PFSK-1 (cell line): ENCODE results near the gene TTLL10.

Experiments
- FOXP2 ChIP-seq: optimal IDR thresholded peaks from 2 replicates; pipeline ENCODE3; 2011; ENCODE audit warnings: borderline replicate concordance, control low read depth, inconsistent platforms; ENCODE audit not compliant: insufficient read depth; ENCODE audit errors: extremely low read length, extremely low read depth
- POLR2AphosphoS5 ChIP-seq: IDR thresholded peaks from 2 replicates; pipeline ENCODE4 v1.6.1; 2012; ENCODE audit warnings: low read depth, mild to moderate bottlenecking, control low read depth, low read length, moderate library complexity
- REST ChIP-seq, 2 experiments: IDR thresholded peaks; 2 replicates each; pipeline versions ENCODE4 v1.6.1 to v1.8.0; 2011 to 2012; ENCODE audit warnings: low read depth in 2 of 2, low read length in 2 of 2, control low read depth in 1 of 2, inconsistent platforms in 1 of 2, mild to moderate bottlenecking in 1 of 2, moderate library complexity in 1 of 2; ENCODE audit not compliant: insufficient read depth in 1 of 2
- SIN3A ChIP-seq: IDR thresholded peaks from 2 replicates; pipeline ENCODE4 v1.6.1; 2012; ENCODE audit warnings: mild to moderate bottlenecking, low read length, moderate library complexity, borderline replicate concordance; ENCODE audit not compliant: insufficient read depth
- TAF1 ChIP-seq: IDR thresholded peaks from 2 replicates; pipeline ENCODE4 v1.6.1; 2012; ENCODE audit warnings: low read length, control low read depth, borderline replicate concordance; ENCODE audit not compliant: insufficient read depth

The TTLL10 gene

GRCh38 chr1:1217621-1218523 lies 44.2 kb downstream of the TTLL10 start:
- TF ChIP-seq POLR2AphosphoS5 = no peak
- no peak for TF ChIP-seq TAF1
- no peak for TF ChIP-seq FOXP2
- no peak for TF ChIP-seq SIN3A
- TF ChIP-seq REST (IDR thresholded peaks at IDR 0.05; ENCODE audit: insufficient read depth in 1 of 2, low read depth in 2 of 2, low read length in 2 of 2) = no peak

- no peak for TF ChIP-seq REST (IDR thresholded peaks at IDR 0.05; ENCODE audit: insufficient read depth in 1 of 2, low read depth in 2 of 2, low read length in 2 of 2)
- TF ChIP-seq SIN3A = no peak
- no peak for TF ChIP-seq TAF1
- TF ChIP-seq POLR2AphosphoS5 = no peak
- TF ChIP-seq FOXP2 = no peak
These were observed 45.0 kb downstream of the TTLL10 start for GRCh38 chr1:1218524-1219200.

DNA sequence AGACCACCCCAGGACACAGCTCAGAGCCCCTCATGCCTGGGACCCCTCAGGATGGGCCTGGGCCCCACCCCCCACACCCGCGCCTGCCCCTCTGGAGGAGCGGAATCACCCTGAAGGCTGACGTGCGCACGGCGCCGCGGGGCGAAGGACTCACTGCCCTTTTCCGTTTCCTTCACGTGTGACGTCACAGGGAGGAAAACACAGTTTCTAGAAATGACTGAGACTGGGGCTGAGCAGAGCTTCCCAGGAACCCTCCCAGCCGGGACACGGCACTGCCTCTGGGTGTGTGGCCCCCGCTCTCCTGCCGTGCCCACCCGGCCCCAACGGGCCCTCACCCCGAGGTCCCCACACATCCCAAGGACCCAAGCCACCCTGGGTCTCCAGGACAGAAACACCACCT lies 45.7 kb downstream of the TTLL10 start:
- no peak for TF ChIP-seq SIN3A
- TF ChIP-seq TAF1 = no peak
- TF ChIP-seq FOXP2 = no peak
- TF ChIP-seq REST (IDR thresholded peaks at IDR 0.05; ENCODE audit: insufficient read depth in 1 of 2, low read depth in 2 of 2, low read length in 2 of 2) = no peak
- TF ChIP-seq POLR2AphosphoS5 = no peak

DNA sequence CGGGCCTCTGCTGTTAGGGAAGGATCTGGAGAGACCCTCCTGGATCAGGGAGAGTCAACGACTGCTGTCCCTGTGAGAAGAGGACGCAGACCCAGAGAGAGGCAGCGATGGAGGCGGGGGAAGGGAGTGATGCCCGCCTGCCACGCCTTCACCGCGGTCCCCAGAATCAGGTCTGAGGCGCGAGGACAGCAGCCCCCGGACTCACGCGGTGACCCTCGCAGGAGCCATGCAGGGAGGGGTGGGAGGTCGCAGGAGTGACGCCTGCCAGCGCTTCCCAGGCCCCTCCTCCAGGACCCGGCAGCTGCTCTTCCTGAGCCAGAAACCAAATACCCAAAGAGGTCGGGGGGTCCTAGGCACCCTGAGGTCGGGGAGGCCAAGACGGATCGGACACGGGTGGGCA lies 46.5 kb downstream of the TTLL10 start:
- TF ChIP-seq TAF1 (no peak), SIN3A (no peak), POLR2AphosphoS5 (no peak), FOXP2 (no peak), REST (IDR thresholded peaks at IDR 0.05; ENCODE audit: insufficient read depth in 1 of 2, low read depth in 2 of 2, low read length in 2 of 2) (no peak)
